ENCODE data around the gene WDFY4.

WDFY4 gene

DNA sequence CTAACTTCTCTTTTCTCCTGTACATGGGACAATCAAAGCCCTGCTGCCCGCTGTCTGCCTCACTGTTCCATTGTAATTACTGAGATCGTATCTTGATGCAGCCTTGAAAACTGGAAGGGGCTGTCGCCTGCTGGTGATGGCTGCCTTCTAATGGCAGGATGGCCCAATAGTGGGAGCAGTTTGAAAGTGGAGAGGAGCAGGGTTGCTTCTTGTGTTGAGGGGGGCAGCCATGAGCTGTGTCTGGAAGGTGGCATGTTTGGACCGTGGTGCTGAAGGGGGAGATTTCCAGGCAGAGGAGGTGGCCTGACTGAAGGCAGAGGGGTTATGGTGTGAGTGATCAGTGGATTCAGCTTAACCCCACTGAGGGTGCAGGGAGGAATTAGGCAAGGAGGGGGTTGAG is 8.1 kb downstream of the WDFY4 start:
- H3K36me3 ChIP-seq, result no peaks in the 10 kb centered on the region
- no peaks in the 10 kb centered on the region for H3K9me3 ChIP-seq
- no peak overlapping the region for H3K4me3 ChIP-seq (ENCODE audit: low read depth, low read length)
- no peaks in the 10 kb centered on the region for H3K27me3 ChIP-seq
- no peak for DNase-seq
- H3K4me1 ChIP-seq, result no peaks in the 10 kb centered on the region
- TF ChIP-seq, protein P1, sequence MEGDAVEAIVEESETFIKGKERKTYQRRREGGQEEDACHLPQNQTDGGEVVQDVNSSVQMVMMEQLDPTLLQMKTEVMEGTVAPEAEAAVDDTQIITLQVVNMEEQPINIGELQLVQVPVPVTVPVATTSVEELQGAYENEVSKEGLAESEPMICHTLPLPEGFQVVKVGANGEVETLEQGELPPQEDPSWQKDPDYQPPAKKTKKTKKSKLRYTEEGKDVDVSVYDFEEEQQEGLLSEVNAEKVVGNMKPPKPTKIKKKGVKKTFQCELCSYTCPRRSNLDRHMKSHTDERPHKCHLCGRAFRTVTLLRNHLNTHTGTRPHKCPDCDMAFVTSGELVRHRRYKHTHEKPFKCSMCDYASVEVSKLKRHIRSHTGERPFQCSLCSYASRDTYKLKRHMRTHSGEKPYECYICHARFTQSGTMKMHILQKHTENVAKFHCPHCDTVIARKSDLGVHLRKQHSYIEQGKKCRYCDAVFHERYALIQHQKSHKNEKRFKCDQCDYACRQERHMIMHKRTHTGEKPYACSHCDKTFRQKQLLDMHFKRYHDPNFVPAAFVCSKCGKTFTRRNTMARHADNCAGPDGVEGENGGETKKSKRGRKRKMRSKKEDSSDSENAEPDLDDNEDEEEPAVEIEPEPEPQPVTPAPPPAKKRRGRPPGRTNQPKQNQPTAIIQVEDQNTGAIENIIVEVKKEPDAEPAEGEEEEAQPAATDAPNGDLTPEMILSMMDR (IDR thresholded peaks at IDR 0.05; ENCODE audit: low read depth, low read length), result no peak

DNA sequence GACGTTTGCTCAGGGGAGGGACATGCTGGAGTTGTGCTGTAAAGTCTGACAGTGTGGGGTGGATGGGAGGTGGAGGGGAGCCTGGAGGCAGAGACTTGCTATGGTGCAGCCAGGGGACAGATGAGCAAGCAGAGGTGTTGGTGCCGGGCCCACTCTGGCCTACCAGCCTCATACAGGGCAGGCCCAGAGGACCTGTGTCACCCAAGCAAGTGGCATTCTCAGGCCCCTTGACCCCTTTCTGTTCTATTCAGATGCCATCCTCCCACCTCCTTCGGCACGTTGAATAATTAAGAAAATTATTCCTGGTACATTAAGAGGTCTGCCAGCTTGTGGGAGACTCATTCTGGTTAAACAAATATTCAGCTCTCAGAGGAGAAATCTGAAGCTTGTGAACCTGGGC is 8.5 kb downstream of the WDFY4 start:
- no peaks in the 10 kb centered on the region for H3K4me1 ChIP-seq
- no peak overlapping the region for H3K4me3 ChIP-seq (ENCODE audit: low read depth, low read length)
- H3K27me3 ChIP-seq, result no peaks in the 10 kb centered on the region
- TF ChIP-seq, protein P1 (IDR thresholded peaks at IDR 0.05; ENCODE audit: low read depth, low read length), result no peak
- DNase-seq, result no peak
- H3K36me3 ChIP-seq, result no peaks in the 10 kb centered on the region
- no peaks in the 10 kb centered on the region for H3K9me3 ChIP-seq

DNA sequence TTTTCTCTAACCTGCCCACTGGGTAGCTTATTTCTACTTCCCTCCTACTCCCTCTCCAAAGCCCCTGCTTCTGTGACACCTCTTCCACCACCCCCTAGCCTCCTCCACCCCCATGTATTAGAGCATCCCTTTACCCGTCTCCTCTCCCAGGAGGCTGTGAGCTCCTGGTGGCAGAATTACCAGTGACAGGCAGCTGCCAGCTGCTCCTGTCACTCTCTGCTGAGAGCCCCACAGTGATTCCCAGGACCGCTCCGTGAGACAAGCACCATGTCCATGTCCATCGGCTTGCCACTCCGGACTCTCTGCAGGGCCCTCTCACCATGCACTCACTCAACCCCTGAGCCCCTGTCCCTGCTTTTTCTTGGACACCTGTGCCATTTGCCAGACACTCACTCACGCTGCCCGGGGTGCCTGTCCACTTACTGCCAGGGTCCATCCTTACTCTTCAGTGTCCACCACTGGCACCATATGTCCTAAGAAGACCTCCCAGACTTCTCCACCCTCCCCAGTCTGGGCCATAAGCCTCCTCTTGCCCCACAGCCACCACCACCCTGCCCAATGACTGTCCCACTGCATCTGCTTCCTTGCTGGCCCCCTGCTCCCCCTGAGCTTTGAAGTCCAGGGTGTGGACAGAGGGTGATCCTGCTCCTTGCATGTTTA is 9.8 kb downstream of the WDFY4 start:
- Histone ChIP-seq H3K27me3 (no peaks in the 10 kb centered on the region), H3K9me3 (no peaks in the 10 kb centered on the region), H3K36me3 (no peaks in the 10 kb centered on the region), H3K4me3 (ENCODE audit: low read depth, low read length) (no peak overlapping the region), H3K4me1 (no peaks in the 10 kb centered on the region)
- TF ChIP-seq, protein P1 (IDR thresholded peaks at IDR 0.05; ENCODE audit: low read depth, low read length), result no peak
- DNase-seq, result no peak

DNA sequence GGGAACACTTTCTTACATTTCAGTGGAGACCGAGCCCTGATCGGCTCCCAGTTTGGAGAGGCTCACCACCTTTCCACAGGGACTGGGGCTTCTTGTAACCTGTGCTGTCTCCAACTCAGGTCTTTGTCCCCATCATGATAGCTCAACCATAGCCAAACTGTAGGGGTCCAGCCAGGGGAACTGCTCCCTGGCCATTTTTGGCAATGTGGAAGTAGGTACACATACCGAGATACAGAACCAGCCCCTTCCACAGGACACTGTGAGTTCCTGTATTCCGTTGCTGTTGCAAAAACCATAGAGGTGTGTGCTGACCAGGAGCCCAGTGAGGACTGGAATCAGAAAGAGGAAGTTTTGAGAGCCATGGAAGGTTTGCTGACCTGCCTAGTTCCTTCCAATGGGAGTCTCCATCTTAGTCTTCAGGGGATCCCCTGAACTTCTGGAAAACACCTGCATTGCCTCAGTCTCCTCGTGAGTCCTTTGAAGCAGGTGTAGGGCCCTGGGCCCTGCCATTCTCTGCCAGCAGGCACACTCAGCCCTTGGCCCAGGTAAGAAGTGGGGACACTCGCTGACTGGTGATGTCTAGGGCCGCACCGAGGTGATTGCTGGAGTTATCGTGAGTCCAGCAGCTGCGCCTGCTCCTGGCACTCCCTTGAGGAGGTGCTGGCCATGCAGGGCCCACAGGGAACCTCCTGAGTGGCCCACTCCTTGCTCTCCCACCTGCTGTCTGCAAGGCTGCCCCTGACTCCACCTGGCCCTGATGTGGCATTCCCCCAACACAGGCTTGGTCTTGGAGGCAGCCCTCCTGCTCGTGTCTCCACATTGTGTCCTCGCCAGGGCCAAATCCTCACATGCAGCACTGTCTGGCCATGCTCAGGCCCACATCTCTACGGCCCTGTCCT is 11.2 kb downstream of the WDFY4 start:
- no peaks in the 10 kb centered on the region for H3K27me3 ChIP-seq
- no peak for DNase-seq
- TF ChIP-seq, protein P1 (IDR thresholded peaks at IDR 0.05; ENCODE audit: low read depth, low read length), result no peak
- no peak overlapping the region for H3K4me3 ChIP-seq (ENCODE audit: low read depth, low read length)
- H3K36me3 ChIP-seq, result no peaks in the 10 kb centered on the region
- H3K9me3 ChIP-seq, result no peaks in the 10 kb centered on the region
- no peaks in the 10 kb centered on the region for H3K4me1 ChIP-seq

DNA sequence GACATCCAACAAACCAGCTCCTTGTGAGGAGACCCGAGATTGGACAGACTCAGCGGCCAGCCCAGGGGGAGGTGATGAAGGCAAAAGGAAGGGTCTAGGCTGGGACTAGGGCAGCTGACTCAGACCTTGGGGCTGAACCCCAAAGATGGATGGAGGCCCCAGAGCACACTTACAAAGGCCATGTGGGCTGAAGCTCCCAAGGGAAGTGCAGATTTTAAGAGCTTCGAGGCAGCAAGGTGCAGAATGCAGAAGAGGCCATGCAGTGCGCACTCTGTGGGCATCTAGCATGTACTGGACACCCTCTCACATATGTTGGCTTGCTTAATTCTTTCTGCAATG is 11.8 kb downstream of the WDFY4 start:
- H3K36me3 ChIP-seq, result no peaks in the 10 kb centered on the region
- no peak for DNase-seq
- H3K4me3 ChIP-seq (ENCODE audit: low read depth, low read length), result no peak overlapping the region
- H3K27me3 ChIP-seq, result no peaks in the 10 kb centered on the region
- TF ChIP-seq, protein P1 (IDR thresholded peaks at IDR 0.05; ENCODE audit: low read depth, low read length), result no peak
- no peaks in the 10 kb centered on the region for H3K9me3 ChIP-seq
- H3K4me1 ChIP-seq, result no peaks in the 10 kb centered on the region

DNA sequence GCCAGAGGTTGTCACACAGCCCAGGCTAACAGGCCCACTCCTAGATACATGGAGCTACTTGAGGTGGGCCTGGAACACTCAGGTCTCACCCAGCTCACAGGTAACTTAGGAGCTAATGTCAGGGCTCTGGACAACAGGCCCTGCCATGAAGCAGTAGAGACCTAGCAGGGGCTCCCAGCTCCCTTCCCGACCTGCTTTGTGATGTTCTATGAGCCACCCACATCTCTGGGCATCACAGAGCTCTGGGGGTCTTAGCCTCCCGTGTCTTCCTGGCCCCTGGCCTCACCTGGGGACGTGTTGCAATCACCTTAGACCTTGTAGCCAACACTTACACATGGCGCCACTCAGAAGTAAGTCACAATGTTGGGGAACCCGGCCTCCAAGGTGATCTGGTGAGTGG is 12.4 kb downstream of the WDFY4 start:
- Histone ChIP-seq H3K9me3 (no peaks in the 10 kb centered on the region), H3K27me3 (no peaks in the 10 kb centered on the region), H3K4me1 (no peaks in the 10 kb centered on the region), H3K4me3 (ENCODE audit: low read depth, low read length) (no peak overlapping the region), H3K36me3 (no peaks in the 10 kb centered on the region)
- DNase-seq, result no peak
- TF ChIP-seq, protein P1 (IDR thresholded peaks at IDR 0.05; ENCODE audit: low read depth, low read length), result no peak
